GM21576 (cell line): ENCODE data around the gene OCA2.
"Not testable (repeated sequence)": the region's sequence is repeated elsewhere in the genome, so short reads cannot be mapped to it uniquely, and the experiment has no call there.

Experiments
- ATAC-seq: cut with Tn5 transposase; IDR thresholded peaks from one replicate; pipeline ENCODE4 v1.9.1; 2021; ENCODE audit warnings: mild to moderate bottlenecking, moderate library complexity; ENCODE audit not compliant: unreplicated experiment

The OCA2 gene

DNA sequence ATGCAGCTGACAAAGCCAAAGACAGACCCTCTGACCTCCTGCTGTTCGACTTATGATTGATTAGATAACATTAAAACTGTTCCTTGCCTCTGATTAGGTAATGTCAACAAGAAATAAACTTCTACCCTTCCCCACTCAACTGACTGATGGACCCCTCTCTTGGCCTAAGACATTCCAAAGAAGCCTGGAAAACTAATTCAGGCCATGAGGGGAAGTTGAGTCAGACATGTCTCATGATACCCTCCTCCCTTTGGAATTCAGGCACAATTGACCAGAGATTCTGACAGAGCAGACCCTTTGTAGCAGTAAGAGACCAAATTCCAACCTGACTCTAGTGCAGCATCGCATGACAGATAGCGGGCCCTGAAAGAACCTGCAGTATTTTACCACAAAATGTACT lies 354.5 kb downstream of the OCA2 start:
- no peak for ATAC-seq

- no peak for ATAC-seq
Observed at GRCh38 chr15:27743638-27744037, 355.5 kb downstream of the OCA2 start.

- no peak for ATAC-seq
Observed at GRCh38 chr15:27742751-27743477, 356.2 kb downstream of the OCA2 start.

GRCh38 chr15:27741226-27741860 lies 357.8 kb downstream of the OCA2 start:
- ATAC-seq, result no peak

- ATAC-seq, result no peak
Observed at GRCh38 chr15:27734785-27735495, 364.2 kb downstream of the OCA2 start.

DNA sequence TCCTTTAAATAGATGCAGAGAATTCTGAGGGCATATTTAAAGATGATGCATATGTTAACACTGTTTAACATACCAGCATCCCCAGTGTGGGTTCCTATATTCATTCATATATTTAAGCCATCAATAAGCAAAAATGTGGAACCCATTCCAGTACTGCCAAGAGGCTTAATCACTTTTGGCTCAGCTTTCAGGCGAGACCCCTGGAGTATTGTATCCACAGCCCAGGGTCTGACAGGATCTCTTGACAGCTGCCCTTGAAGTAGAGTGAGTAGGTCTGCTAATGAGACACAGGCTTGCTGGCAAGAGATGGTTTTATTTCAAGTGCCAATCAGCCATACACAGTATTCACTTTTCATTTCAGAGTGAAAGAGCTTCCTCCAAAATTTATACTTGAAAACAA lies 367.3 kb downstream of the OCA2 start:
- ATAC-seq, result no peak

GRCh38 chr15:27730868-27731267 lies 368.2 kb downstream of the OCA2 start:
- no peak for ATAC-seq

GRCh38 chr15:27725731-27726130 lies 373.4 kb downstream of the OCA2 start:
- no peak for ATAC-seq

- ATAC-seq, result no peak
Observed at GRCh38 chr15:27723821-27724220, 375.3 kb downstream of the OCA2 start.

DNA sequence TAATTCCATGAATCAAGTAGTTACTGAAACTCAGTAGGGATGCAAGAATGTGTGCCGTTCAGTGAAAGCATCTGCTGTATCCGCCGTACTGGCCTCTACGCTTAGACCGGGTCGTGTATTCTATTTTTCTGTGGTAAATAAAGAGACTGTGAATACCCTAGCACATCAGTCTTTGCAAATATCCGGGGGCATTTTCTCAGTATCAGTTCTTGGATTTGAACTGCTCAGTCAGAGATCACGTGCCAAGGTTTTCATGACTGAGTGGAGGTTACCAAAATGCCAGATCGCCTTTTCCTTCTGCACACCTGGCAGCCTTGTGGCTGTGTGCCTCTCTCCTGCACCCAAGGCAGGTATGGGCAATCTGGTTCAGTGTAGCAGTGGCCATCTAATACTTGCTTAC lies 377.0 kb downstream of the OCA2 start:
- no peak for ATAC-seq

- no peak for ATAC-seq
Observed at GRCh38 chr15:27714675-27715074, 384.4 kb downstream of the OCA2 start.

GRCh38 chr15:27713850-27714249 lies 385.3 kb downstream of the OCA2 start:
- ATAC-seq, result not testable (repeated sequence)

- no peak for ATAC-seq
Observed at GRCh38 chr15:27707257-27707656, 391.9 kb downstream of the OCA2 start.

DNA sequence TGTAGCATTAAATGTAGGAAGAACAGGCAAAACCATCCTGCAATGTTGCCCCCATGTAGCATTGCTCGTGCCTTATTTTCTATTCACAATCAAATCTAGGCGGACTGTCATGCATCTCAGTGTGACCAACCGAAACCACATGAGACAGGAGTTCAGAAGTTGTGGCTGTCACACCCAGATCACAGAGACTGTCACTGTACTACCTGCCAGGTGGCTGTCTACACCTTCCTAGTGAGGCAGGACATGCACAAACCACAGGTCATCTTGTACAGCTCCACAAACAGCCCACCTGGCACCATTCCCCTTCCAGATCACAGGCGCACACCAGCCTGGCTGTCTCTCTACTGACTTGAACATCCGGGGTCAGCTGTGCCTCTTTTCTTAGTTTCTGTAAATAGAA lies 392.8 kb downstream of the OCA2 start:
- no peak for ATAC-seq

GRCh38 chr15:27705056-27705455 lies 394.1 kb downstream of the OCA2 start:
- ATAC-seq, result no peak
